Embryonic facial prominence (tissue), 1 donor: ENCODE results near the gene RHOT2.
"Not testable (repeated sequence)": the region's sequence is repeated elsewhere in the genome, so short reads cannot be mapped to it uniquely, and the experiment has no call there.

Experiments
- DNase-seq: peaks from one replicate; pipeline ENCODE4 v3.0.0-alpha.2; 2016; ENCODE audit errors: extremely low spot score

The RHOT2 gene

DNA sequence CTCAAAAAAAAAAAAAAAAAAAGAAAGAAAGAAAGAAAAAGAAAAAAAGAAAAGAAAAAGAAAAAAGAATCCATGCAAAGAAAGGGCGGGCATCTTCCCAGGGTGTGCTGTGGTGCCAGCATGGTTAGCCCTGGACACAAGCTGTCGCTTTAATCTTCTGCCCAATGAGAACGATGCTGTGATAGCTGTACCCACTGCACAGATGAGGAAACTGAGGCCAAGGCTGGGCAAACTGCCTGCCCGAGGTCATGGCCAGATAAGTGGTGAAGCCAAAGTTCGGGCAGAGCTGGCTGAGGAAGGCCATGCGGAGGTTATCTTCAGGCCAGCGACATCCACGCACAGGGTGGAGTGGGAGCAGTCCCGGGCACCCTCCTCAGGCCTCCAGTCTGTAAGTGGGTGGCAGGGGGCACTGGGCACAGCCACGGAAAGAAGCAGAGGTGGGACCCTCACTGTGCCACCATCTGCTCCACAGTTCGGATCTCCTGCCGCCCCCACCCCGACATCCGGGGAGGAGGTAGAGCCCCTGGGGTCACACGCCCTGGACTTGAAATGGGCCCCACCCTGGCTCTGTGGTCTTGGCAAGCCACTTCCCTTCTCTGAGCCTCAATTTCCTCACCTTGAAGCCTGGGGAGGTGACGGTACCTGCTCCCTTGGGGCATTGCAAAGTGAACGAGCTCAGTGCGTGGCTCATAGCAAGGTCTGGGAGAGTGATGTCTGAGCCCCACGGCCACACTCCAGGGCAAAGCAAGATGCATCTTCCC is 31.2 kb downstream of the RHOT2 start:
- no peak for DNase-seq

DNA sequence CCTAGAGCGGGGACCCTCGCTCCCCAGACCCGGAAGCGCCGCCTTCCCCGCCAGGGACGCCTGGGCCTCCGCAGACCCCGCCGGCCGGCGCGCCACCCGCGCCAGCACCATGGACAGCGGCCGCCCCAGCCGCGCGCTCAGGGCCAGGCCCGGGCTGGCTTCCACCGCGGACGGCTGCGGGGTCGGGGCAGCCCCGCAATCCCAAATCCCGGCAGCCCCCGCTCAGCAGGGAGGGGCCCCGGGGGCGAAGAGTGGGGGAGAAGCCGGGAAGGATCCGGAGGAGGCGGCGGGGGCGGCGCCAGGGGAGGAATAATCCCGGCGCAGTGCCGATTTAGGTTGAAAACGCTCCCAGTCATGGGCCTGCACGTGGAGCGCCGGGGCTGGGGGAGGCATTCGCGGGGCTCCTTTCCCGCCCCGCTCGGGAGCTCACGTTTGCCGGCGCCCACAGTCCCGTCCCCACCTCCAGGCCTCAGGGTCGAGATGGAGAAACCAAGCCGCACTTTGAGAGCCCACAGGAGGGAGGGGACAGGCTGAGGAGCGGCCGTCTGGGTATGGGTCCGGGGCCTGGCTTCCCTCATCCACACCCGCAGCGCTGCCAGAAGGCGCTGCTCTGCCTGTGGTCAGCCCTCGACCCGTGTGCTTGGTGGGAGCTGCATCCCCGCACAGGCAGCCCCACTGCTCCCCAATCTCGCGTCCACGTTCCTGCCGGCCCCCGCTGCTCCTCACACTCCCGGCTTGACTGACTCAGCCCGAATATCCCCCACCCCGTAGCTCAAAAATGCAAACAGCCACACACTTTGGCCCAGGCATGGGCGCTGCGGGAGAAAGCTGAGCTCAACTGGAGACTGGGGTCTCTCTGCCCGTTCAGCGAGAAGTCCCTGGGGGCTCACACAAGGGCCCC is 33.0 kb downstream of the RHOT2 start:
- DNase-seq = no peak

DNA sequence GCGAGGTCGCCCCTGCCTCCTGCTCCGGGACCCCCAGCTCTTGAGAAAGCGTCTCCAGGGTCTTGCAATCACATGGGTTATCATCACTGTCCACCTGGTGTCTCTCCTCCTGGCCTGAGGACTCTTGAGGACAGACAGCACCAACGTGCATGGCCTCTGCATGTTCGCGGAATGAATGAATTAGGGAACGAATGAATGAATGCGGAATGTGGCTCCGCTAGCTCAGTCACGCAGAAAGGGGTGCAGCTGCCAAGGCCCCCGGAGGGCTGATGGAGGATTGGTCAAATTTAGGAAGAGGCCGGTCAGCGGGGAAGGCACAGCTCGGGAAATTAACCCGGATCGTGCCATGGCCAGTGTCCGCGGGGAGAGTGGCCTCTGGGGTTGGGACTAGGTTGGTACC is 34.4 kb downstream of the RHOT2 start:
- no peak for DNase-seq

GRCh38 chr16:703406-703805 is 35.5 kb downstream of the RHOT2 start:
- DNase-seq = no peak

DNA sequence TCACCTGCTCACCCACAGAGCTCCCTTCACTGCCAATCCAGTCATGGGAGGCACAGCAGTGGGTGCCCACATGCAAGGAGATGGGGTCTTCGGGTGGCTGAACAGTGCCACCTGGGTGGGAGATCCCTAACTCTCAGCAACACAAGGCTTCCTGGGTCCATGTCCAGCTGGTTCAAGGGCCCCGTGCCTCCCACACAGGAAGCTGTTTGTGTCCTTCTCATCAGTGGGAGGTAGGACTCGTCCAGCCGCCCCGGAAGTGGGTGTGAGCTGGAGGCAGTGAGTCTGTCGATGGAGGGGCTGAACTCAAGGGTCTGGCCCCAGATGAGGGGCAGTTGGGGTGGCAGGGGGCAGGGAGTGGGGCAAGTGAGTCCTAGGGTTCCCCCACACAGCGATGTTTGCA is 36.1 kb downstream of the RHOT2 start:
- no peak for DNase-seq

- no peak for DNase-seq
Measured at GRCh38 chr16:704552-705380, 36.8 kb downstream of the RHOT2 start.

DNA sequence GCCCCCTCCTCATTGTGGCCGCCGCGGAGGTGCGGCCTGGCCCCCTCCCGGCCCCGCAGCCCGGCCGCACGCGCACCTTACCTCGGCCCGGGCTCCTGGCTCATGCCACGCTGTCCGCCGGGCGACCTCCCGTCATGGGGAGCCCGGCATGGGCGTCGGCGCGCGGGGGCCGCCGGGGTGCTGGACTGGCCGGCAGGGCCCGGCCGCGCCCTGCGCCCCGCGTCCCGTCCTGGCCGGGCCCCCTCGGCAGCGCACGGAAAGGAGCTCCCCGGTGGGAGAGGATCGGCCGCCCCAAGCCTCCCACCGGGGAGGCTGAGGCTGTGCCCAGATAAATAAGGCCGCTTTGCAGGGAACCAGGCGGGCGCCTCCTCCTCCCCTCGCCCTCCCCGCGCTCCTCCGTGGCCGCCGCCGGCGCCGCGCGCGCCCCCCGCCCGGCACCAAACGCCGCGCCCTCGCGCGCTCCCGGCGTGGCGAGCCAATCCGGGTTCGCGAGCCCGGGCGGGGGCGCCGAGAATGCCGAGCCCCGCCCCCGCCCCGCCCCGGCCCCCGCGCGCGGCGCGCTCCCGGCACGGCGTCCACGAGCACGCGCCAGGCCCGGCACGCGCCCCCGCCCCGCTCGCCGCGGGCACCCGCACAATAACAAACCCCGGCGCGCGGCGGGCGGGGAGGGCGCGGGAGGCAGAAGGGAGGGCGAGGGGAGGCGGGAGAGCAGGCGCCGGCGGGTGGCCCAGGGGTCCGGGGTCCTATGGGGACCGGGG is 37.7 kb downstream of the RHOT2 start, which contains the start of gene FBXL16:
Gene FBXL16, minus strand, starts transcription at position 371 of the 758 bp plus-strand sequence. CDS start 8,396 bp downstream, outside the sequence.
- no peak for DNase-seq

- no peak for DNase-seq
Measured at GRCh38 chr16:706189-707061, 38.5 kb downstream of the RHOT2 start.

DNA sequence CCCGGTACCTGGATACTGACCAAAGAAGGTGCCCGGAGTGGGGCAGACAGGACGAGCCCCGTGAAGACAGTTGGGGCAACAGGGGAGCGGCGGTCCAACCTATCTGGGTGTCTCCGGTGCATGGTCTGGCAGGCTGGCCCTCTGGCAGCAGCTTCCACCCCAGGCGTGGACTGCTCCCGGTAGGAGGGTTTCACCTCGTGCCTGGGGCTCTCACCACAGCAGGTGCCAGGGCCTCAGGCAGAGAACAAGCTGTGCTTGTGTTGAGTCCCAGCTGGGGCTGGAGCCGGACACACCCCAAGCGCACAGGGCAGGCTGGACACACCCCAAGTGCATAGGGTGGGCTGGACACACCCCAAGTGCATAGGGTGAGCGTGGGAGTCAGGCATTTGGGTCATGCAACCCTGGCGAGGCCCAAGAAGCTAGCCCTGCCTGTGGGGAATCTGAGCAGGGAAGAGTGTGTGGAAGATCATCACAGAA is 39.2 kb downstream of the RHOT2 start:
- no peak for DNase-seq

DNA sequence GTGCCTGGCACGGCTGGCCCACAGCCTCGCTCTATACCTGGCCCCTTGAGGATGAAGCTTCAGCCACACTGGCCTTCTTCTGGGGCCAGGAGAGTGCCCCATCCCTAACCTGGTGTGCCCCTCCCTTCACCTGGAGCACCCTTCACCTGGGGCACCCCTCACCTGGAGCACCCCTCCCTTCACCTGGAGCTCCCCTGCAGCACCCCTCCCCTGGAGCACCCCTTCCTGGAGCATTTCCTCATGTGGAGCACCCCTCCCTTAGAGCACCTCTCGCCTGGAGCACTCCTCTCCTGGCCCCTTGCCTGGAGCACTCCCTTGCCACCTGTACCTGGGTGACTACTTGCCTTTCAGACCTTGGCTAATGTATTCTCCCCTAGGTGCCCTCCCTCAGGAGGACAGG is 40.1 kb downstream of the RHOT2 start:
- DNase-seq = no peak

DNA sequence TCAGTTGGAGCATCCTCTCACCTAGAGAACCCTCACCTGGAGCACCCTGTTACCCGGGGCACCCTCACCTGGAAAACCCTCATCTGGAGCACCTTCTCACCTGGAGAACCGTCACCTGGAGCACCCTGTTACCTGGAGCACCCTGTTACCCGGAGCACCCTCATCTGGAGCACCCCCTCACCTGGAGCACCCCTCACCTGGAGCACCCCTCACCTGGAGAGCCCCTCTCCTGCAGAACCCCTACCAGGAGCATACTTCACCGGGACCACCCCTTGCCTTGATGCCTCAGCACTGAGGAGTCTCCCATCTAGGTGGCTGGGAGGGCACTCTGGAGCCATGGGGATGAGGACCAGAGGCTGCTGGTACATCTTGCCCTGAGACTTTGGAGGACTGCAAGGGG is 41.0 kb downstream of the RHOT2 start:
- DNase-seq = no peak

DNA sequence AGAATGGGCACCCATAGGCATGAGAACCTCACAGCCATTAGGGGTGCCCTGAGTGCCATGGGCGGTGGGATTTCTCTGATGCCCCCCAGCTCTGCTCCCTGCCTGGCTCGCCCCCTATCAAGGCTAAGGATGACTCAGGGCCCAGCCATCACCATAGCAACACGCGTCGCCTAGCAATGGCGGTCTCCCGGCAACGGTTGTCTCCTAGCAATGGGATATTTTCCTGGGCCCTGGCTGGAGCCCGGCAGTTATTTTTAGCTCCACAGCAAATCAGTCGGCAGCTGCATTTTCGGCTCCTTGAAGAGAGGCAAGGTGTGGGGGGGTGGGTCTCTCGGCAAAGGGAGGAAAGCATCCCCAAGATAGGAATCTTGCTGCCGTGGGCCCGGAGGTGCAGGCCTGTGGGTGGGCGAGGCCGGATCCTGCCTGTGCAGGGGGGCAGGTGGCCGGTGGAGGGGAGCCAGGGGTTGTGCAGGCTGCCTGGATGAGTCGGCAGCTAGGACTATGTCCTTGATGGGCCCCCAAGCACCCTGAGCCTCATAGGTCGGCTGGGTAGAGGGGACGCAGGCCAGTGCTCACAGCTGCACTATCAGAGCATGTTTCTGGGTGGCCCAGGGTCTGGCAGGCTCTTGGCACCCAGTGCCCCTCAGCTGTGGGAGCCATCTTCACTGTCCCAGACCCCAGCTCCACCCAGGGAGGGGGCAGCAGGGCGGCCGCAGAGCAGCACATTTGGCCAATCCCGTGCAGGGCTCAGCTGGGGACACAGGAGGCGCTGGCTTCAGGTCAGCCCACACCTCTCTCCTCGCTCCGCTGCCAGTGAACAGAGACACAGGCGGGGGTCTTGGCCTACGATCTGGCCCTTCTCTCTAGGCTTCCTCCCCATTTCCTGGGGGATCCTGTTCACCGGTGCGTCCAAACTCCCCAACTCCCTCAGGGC is 41.9 kb downstream of the RHOT2 start:
- no peak for DNase-seq

DNA sequence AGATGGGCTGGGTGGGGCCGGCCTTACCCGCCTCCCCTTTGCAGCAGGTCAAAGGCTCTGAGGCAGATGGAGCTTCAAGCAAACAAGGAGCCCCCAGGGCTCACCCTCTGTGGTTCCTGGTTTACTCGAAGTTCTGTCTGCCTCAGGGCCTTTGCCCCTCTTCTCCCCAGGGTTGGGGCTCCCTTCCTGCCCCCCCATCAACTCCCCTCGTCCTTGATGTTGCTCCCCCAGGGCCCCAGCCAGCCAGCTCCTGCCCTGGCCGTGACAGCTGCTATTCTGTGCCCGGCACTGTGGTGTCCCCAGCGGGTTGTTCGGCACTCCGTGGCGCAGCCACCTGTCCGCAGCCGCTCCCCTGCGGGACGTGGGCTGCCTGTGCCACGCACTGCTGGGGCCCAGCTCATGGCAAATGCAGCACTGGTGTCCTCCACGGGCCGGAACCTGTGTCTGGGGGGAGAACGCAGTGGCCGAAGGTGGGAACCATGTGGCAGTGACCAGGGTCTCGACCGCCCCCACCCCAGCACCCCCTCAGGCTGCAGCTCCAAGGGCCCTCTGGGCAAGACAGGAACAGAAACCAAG is 42.7 kb downstream of the RHOT2 start:
- no peak for DNase-seq

GRCh38 chr16:711084-711483 is 43.2 kb downstream of the RHOT2 start:
- DNase-seq = no peak

DNA sequence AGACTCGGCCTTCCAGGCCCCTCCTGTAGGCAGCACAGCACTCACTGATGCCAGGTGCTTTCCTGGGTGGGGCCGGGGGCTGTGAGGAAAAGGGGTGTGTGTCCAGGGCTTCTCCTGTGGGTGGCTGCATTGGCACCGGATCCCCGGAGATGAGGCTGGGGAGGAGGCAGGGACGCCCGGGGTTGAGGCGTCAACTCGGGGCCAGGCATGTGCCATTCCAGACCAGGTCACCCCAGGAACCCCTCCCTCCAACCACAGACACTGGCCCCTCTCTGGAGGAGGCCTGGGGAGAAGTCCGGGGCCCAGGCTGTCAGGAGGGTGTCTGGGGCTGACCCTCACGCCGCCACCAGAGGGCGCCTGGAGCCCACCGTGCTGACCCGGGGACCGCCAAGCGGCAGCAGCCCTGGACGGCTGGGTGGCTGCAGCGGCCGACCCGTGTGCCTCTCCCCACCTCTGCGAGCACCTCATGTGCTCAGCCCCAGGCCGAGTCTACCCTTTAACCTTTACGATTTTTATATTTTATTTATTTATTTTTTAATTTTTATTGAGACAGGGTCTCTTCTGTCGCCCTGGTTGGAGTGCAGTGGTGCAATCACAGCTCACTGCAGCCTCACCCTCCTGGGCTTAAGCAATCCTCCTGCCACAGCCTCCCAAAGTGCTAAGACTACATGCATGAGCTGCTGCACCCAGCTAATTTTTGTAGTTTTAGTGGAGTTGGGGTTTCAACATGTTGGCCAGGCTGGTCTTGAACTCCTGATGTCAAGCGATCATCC is 43.8 kb downstream of the RHOT2 start:
- DNase-seq = no peak

DNA sequence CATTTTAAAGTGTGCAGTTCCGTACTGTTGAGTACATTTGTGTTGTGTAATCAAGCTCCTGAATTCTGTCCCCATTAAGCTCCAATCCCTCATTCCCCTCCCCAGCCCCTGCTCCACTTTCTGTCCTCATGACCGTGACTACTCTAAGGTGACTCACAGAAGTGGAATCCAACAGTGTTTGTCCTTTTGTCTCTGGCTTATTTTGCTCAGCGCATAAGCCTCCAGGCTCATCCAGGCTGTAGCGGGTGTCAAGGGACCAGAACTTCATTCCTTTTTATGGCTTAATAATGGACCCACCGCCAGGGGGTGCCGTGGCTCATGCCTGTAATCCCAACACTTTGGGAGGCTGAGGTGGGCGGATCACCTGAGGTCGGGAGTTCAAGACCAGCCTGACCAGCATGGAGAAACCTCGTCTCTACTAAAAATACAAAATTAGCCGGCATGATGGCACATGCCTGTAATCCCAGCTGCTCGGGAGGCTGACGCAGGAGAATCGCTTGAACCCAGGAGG is 44.9 kb downstream of the RHOT2 start:
- not testable (repeated sequence) for DNase-seq

- no peak for DNase-seq
Measured at GRCh38 chr16:714079-714478, 46.1 kb downstream of the RHOT2 start.
